Fibroblast of the aortic adventitia (primary cell): Measurements from ENCODE around the gene DLX1. TPM values are rescaled to one million over a fixed set of nuclear protein-coding genes. Genes with fewer than 3 reads are reported as not detected.
A peak's percentile ranks its signal among the peaks of the same experiment; 100 is the strongest.
"Not testable (repeated sequence)": the region's sequence is repeated elsewhere in the genome, so short reads cannot be mapped to it uniquely, and the experiment has no call there.

Experiments used
- DNase-seq: peaks from one replicate; pipeline ENCODE4 v3.0.0-alpha.2; 2010; ENCODE audit warnings: low read depth
- H3K4me3 ChIP-seq: 2 replicates; pipeline ENCODE4 v1.5.1; 2011; ENCODE audit warnings: low read depth, mild to moderate bottlenecking, control low read depth, low read length, moderate library complexity
- total RNA-seq: library from RNA; depleted of rRNA; stranded (reverse); fragments of >200 nt; gene quantifications from 2 replicates; pipeline ENCODE4 v1.2.3, GENCODE V29; 2012; ENCODE audit warnings: low replicate concordance
- TF ChIP-seq, protein P1 (sequence below): IDR thresholded peaks from 2 replicates; pipeline ENCODE4 v1.5.1; 2011; ENCODE audit warnings: mild to moderate bottlenecking, low read length, control low read depth, inconsistent platforms; ENCODE audit not compliant: insufficient read depth

DLX1 gene
- total RNA-seq, 1 donor, result 0.99 TPM

DNA sequence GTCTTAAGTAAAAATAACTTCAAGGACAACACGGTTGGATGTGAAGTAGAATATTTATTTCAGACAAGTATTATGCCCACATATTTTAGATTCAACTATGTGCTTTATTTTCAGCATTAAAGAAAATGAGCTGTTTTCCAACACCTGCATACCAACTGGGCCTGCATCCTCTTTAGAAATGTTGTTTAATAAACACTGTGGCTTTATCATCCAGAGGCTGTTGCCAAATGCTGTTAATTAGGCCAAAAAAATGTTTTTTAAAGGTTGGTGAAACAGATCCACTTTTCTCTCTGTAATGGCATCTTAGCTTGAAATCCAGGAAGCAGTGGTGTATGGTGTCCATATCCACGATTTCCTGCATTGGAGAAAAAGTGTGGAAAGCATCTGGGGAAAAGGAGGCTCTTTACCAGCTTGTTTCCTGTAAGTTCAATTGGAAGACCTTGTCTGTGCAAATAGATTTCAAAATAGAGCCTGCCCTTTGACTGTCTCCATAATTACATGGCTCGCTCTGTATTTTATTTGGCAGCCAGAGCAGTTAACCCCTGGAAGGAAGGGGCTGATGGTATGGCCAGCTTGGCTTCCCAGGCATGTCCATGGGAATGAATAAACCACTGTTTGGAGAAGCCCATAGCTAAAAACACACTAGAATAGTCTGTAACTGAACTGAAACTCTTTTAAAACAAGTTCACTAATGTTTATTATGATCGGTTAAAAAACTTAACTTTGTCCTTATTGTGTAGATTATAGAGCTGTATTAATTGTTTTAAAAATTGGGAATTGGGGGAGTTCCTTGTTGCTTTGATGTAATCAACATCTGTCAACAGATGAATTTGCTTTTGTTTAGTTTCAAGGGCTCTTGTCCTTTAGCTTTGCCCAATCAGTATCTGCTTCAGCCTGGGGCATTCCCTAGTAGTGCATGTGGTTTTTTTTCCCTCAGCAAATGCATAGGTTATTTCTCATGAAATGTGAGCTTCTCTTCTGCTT is 33.0 kb upstream of the DLX1 start:
- TF ChIP-seq, protein P1, sequence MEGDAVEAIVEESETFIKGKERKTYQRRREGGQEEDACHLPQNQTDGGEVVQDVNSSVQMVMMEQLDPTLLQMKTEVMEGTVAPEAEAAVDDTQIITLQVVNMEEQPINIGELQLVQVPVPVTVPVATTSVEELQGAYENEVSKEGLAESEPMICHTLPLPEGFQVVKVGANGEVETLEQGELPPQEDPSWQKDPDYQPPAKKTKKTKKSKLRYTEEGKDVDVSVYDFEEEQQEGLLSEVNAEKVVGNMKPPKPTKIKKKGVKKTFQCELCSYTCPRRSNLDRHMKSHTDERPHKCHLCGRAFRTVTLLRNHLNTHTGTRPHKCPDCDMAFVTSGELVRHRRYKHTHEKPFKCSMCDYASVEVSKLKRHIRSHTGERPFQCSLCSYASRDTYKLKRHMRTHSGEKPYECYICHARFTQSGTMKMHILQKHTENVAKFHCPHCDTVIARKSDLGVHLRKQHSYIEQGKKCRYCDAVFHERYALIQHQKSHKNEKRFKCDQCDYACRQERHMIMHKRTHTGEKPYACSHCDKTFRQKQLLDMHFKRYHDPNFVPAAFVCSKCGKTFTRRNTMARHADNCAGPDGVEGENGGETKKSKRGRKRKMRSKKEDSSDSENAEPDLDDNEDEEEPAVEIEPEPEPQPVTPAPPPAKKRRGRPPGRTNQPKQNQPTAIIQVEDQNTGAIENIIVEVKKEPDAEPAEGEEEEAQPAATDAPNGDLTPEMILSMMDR, result no peak

DNA sequence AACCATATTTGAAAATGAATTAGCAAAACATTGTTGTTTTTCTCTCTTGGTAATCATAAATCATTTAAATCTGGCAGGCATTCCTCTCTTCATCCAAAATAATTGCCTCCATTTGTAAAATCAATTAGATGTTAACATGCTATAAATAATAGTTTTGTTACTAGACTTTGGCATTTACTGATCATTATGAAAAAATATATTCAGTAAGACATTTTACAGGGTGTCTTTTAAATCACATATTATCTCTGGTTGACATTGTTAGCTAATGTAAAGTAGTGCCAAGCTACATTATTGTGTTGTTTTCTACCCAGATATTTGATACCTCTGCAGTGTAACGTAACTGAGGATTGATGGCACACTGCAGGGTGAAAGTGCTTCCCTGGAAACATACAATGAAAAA is 31.8 kb upstream of the DLX1 start:
- H3K4me3 ChIP-seq, result no peak overlapping the region
- DNase-seq, result no peak
- TF ChIP-seq, protein P1, result no peak

More for the DNA sequence above, 33.0 kb upstream of the DLX1 start:
- H3K4me3 ChIP-seq, result no peak overlapping the region
- DNase-seq, result peak; percentile 34

DNA sequence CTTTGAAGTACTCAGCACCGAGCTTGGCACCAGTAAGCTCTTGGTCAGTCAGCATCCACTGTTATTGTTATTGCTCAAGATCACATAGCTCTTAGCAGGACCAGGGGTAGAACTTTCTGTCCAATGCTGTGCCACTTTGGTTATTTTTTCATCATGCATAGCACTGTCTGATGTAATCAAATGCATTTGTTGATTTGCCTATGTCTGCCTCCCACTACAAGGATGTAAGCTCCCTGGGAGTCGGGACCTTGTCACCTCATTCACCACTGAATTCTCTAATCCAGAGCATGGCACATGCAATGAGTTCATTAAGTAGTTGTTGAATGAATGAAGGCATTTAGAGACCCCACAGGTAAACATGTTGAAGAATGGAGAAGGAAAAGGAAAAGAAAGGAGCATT is 29.0 kb upstream of the DLX1 start:
- TF ChIP-seq, protein P1, result no peak
- no peak for DNase-seq
- no peak overlapping the region for H3K4me3 ChIP-seq

DNA sequence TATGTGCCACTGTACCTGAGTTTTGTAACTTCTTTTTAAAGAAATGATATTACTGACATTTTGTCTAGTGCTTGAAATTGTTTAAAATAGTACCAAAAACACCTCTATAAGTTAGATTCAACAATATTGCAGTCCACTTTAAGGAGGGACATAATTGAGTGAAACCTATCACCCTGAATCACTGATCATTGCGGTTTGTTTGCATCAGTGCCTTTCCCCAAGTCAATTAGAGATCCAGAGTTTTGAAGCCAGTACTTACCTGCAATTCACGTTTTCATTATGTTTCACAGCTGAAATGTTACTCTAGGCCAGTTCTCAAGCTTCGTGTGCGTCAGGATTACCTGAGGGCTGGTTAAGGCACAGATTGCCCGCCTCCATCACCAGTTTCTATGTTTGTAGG is 26.6 kb upstream of the DLX1 start:
- no peak overlapping the region for H3K4me3 ChIP-seq
- TF ChIP-seq, protein P1, result no peak
- no peak for DNase-seq

DNA sequence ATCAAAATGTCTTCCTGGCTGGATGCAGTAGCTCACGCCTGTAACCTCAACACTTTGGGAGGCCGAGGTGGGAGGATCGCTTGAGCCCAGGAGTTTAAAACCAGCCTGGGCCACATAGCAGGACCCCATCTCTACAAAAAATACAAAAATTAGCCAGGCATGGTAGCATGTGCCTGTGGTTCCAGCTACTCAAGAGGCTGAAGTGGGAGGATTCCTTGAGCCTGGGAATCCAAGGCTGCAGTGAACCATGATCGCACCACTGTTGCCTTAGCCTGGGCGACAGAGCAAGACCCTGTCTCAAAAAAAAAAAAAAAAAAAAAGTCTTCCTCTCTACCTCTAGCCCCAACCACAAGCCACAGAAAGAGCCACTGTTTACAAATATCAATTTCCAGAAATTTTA is 25.2 kb upstream of the DLX1 start:
- DNase-seq, H3K4me3 ChIP-seq: not testable (repeated sequence)

DNA sequence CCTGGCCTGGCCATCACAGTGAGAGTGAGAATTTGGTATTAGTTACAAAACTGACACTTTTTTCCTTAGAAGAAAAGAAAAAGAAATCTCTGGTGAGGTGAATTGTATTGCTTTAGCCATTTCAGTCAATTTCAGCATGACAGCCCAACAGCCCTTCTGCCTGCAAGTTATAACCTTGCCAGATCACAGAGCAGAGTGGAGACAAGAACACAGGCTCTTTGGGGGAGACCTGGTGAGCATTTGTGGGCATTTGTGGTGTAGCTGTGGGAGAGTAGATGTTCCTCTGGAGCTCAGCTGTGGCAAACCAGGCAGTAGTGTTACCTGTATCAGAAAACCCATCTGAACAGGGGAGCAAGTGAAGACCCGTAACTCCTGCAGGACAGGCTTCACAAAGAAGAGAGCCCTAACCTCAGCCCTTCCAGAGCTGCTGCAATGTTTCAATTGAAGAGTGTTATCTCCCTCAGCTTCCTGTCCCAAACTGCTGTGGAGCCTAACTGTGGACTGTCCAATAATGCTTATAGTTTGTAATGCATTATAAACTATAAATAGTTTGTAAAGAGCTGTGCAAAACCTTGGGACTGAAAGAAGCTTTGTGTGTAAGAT is 22.8 kb upstream of the DLX1 start:
- DNase-seq, result no peak
- TF ChIP-seq, protein P1, result no peak
- H3K4me3 ChIP-seq, result no peak overlapping the region

DNA sequence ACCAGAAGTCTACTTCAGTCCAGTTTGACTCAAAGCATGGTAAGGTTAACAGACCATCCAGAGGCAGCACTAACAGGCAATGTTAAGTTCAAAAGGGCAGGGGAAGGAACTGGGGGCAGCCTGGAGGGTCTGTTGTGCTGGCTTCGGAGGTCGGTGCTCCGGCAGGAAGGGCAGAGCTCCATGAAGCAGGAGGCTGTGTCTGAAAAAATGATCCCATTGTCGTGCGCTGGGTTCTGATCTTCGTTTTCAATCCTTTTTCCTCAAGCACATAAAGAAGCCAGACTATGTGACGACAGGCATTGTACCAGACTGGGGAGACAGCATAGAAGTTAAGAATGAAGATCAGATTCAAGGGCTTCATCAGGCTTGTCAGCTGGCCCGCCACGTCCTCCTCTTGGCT is 21.9 kb upstream of the DLX1 start:
- DNase-seq, result no peak
- TF ChIP-seq, protein P1, result no peak
- no peak overlapping the region for H3K4me3 ChIP-seq
